H1 (cell line): ENCODE measurements around the gene HACL1. TPM values are rescaled to one million over a fixed set of nuclear protein-coding genes. Genes with fewer than 3 reads are reported as not detected.

ENCODE experiments used
- POLR2AphosphoS5 ChIP-seq: IDR thresholded peaks from 2 replicates; pipeline ENCODE4 v1.6.1; 2011; ENCODE audit warnings: low read depth, low read length
- polyA plus RNA-seq, 7 experiments: library from polyadenylated mRNA; depleted of rRNA in 3 of 7; stranded (reverse) in 5 of 7; unstranded in 2 of 7; fragments of >200 nt in 5 of 7; fragments of 200-250 nt in 2 of 7; gene quantifications; 1 replicate in 5 of 7; 2 replicates in 1 of 7; 4 replicates in 1 of 7; pipeline versions ENCODE4 v1.2.1 to v1.2.3, GENCODE V29; 2011 to 2013; ENCODE audit warnings: missing spikeins in 2 of 7, mixed read lengths in 2 of 7
- total RNA-seq: library from RNA; stranded (reverse); fragmentation: NEBNext Ultra II Directional; extraction: Animal tissue kit (Norgen Biotek cat#: 25700); gene quantifications from 2 replicates; pipeline ENCODE4 v1.2.1, GENCODE V29; 2021

The HACL1 gene
- total and polyA plus RNA-seq, 2 of the 8 experiments (the other 6 are each of a cell fraction or from before 2014, with no cell fraction given) = 38.2 to 46.0 TPM

DNA sequence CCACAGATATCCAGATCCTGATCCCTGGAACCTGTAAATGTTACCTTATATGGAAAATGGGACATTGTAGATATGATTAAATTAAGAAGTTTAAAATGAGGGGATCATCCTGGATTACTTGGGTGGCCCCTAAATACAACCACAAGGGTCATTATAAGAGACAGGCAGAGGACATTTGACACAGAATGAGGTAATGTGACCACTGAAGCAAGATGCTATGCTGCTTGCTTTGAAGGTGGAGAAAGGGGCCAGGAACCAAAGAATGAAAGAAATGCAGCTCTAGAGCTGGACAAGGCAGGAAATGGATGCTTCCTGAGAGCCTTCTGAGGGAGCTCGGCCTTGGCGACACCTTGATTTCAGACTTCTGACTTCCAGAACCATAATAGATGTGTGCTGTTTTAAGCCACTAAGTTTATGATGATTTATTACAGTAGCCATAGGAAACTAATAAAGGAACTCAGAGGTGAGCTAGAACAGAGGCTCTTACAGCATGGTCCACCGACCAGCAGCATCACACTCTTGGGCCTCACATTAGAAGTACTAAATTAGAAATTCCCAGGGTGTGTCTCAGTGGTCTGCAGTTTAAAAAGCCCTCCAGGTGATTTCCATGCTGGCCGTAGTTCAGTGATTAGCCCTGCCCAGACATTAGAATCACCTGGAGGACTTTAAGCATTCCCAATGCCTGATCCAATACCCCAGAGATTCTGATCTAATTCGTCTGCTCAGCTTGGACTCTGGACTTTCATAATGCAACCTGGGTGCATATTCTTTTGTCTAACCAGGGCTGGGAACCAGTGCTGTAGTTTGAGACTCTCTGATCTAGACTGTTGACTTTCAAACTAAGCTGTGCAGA, 87.3 kb downstream of the HACL1 start (continued):
- no peak for TF ChIP-seq POLR2AphosphoS5
